Kidney (tissue), 14 donors: ENCODE results near the gene AUTS2. TPM values are rescaled to one million over a fixed set of nuclear protein-coding genes. Genes with fewer than 3 reads are reported as not detected.

Source experiments
- DNase-seq, 5 donors: peaks; one replicate each; pipeline ENCODE4 v3.0.0-alpha.2; 2013 to 2020
- FAIRE-seq: peaks from 2 replicates; lab custom pipeline; 2012; peaks lifted over from hg19 to GRCh38; lab: Jason Lieb, UNC
- H3K27ac ChIP-seq, 2 donors: one replicate each; pipeline ENCODE4 v1.7.0; 2013; ENCODE audit warnings: low read depth in 2 of 2, low read length in 2 of 2, inconsistent platforms in 1 of 2
- H3K27me3 ChIP-seq: one replicate; pipeline ENCODE4 v1.7.1; 2013; ENCODE audit warnings: low read length, inconsistent platforms; ENCODE audit not compliant: control insufficient read depth, insufficient read depth
- H3K36me3 ChIP-seq, 3 donors: one replicate each; pipeline versions ENCODE4 v1.7.0 to v1.7.1; 2013; ENCODE audit warnings: low read length in 3 of 3, control low read depth in 1 of 3, inconsistent platforms in 1 of 3; ENCODE audit not compliant: insufficient read depth in 3 of 3, control insufficient read depth in 2 of 3
- H3K4me1 ChIP-seq, 3 donors: one replicate each; pipeline versions ENCODE4 v1.7.0 to v1.7.1; 2013; ENCODE audit warnings: low read length in 3 of 3, inconsistent platforms in 1 of 3, low read depth in 1 of 3; ENCODE audit not compliant: control insufficient read depth in 2 of 3, insufficient read depth in 2 of 3
- H3K4me3 ChIP-seq, 3 donors: one replicate each; pipeline versions ENCODE4 v1.7.0 to v1.8.1; 2013; ENCODE audit warnings: low read length in 3 of 3, control low read depth in 1 of 3, inconsistent platforms in 1 of 3
- H3K9ac ChIP-seq, 3 donors: one replicate each; pipeline versions ENCODE4 v1.7.0 to v1.7.1; 2013; ENCODE audit warnings: low read length in 3 of 3, control low read depth in 1 of 3, inconsistent platforms in 1 of 3
- H3K9me3 ChIP-seq, 3 donors: one replicate each; pipeline versions ENCODE4 v1.7.0 to v1.7.1; 2013; ENCODE audit warnings: low read length in 3 of 3, control low read depth in 1 of 3, inconsistent platforms in 1 of 3; ENCODE audit not compliant: control insufficient read depth in 2 of 3, insufficient read depth in 1 of 3
- intact Hi-C: fragments of 100-400 bp; cut with DNase I; formaldehyde crosslinking; loops from one replicate; pipeline ENCODE4 v1.11.1; 2022
- polyA plus RNA-seq: library from polyadenylated mRNA; stranded (reverse); fragments of 350-450 nt; fragmentation: Illumina TruSeq; extraction: RNeasy Lipid Tissue Mini Kit (QIAGEN cat#74804); gene quantifications from one replicate; pipeline ENCODE4 v1.2.3, GENCODE V29; 2014; ENCODE audit warnings: low read depth, low replicate concordance; ENCODE audit not compliant: insufficient read depth
- total RNA-seq: library from RNA; stranded (reverse); fragmentation: NEBNext Ultra II Directional; extraction: Animal tissue kit (Norgen Biotek cat#: 25700); gene quantifications from one replicate; pipeline ENCODE4 v1.2.1, GENCODE V29; 2021
- TF ChIP-seq, protein P1 (sequence below): IDR thresholded peaks from 3 replicates; pipeline ENCODE4 v1.5.1; 2012; ENCODE audit warnings: mild to moderate bottlenecking, moderate library complexity, borderline replicate concordance; ENCODE audit not compliant: insufficient read depth; ENCODE audit errors: extremely low read depth
- donor health status: control.
- donor health status: control.
- donor health status: control.
- donor health status: control.
- donor health status: control.
- donor health status: DM: yes; HTN: yes; CAD: no.
- donor health status: Normal renal cell carcinoma (clear cell type).

AUTS2 gene
- total and polyA plus RNA-seq, 2 donors from 2014 or later = 5.2 to 33.8 TPM

DNA sequence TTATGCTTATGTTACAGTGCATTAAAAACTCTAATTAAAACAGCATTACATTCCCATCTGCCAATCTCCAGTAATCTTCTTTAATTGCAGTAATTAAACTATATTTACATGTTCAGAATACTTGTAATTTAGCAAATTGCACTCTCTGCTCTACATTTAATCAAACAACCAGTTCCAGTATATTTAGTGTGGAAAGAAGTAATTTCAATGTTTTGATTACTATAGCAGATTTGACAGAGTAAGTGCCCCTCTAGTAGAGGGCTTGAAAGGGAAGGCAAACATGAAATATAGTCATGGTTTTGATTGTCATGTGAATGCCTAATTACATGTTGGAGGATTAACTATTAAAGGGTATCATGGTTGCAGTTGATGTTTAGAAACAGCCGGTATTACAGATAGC lies 739.7 kb downstream of the AUTS2 start:
- DNase-seq (no peak), FAIRE-seq (no peak)
- no peaks in the 10 kb centered on the region for H3K9me3 ChIP-seq
- H3K27me3 ChIP-seq = no peaks in the 10 kb centered on the region
- no peak overlapping the region for H3K27ac ChIP-seq
- H3K36me3 ChIP-seq = no peaks in the 10 kb centered on the region
- intact Hi-C loops = no loop called here
- H3K9ac ChIP-seq = no peak overlapping the region
- TF ChIP-seq, protein P1, sequence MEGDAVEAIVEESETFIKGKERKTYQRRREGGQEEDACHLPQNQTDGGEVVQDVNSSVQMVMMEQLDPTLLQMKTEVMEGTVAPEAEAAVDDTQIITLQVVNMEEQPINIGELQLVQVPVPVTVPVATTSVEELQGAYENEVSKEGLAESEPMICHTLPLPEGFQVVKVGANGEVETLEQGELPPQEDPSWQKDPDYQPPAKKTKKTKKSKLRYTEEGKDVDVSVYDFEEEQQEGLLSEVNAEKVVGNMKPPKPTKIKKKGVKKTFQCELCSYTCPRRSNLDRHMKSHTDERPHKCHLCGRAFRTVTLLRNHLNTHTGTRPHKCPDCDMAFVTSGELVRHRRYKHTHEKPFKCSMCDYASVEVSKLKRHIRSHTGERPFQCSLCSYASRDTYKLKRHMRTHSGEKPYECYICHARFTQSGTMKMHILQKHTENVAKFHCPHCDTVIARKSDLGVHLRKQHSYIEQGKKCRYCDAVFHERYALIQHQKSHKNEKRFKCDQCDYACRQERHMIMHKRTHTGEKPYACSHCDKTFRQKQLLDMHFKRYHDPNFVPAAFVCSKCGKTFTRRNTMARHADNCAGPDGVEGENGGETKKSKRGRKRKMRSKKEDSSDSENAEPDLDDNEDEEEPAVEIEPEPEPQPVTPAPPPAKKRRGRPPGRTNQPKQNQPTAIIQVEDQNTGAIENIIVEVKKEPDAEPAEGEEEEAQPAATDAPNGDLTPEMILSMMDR = no peak
- H3K4me3 ChIP-seq = no peak overlapping the region
- H3K4me1 ChIP-seq = no peaks in the 10 kb centered on the region

DNA sequence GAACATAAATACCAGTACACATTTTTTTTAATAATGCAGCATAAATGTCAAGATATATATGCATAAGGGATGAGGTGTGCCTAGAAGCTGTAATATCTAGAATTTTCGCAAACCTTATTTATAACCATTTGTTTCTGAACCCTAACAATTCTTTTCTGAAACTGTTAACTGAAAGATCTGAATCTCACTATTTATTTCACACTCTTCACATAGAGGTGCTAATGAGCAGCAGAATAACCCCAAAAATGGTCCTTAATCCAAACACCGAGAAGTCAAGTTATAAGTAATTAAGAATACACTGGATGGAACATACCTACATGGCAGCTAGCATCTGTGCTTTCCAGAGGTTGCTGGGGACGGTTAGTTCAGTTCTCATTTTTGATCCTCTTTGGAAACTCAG lies 742.0 kb downstream of the AUTS2 start:
- H3K36me3 ChIP-seq = no peaks in the 10 kb centered on the region
- FAIRE-seq (no peak), DNase-seq (no peak)
- H3K9me3 ChIP-seq = no peaks in the 10 kb centered on the region
- no peaks in the 10 kb centered on the region for H3K27me3 ChIP-seq
- intact Hi-C loops = no loop called here
- H3K4me1 ChIP-seq = no peaks in the 10 kb centered on the region
- no peak overlapping the region for H3K9ac ChIP-seq
- no peak overlapping the region for H3K4me3 ChIP-seq
- TF ChIP-seq, protein P1 = no peak
- H3K27ac ChIP-seq = no peak overlapping the region

DNA sequence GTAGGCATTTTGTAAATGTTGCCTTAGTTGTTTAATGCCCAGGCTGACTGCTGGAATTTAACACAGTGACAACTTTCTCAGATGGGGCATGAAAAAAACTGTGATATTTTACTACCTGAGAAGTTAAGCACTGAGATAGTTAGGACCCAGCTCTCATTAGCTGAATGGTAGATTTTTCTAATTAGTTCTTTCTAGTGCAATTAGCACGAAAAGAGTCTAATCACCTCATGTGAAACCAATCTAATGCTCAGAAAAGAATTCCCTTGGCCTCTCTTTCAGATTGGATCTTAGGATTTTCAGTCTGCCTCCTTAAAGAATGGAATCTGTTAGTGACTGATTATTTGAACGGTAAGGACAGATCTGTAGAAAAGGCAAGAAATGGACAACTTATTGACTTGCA lies 743.2 kb downstream of the AUTS2 start:
- no peaks in the 10 kb centered on the region for H3K4me1 ChIP-seq
- FAIRE-seq = no peak
- DNase-seq = no peak
- TF ChIP-seq, protein P1 = no peak
- H3K4me3 ChIP-seq = no peak overlapping the region
- H3K9me3 ChIP-seq = no peaks in the 10 kb centered on the region
- no peak overlapping the region for H3K9ac ChIP-seq
- H3K27me3 ChIP-seq = no peaks in the 10 kb centered on the region
- intact Hi-C loops = no loop called here
- no peaks in the 10 kb centered on the region for H3K36me3 ChIP-seq
- no peak overlapping the region for H3K27ac ChIP-seq

DNA sequence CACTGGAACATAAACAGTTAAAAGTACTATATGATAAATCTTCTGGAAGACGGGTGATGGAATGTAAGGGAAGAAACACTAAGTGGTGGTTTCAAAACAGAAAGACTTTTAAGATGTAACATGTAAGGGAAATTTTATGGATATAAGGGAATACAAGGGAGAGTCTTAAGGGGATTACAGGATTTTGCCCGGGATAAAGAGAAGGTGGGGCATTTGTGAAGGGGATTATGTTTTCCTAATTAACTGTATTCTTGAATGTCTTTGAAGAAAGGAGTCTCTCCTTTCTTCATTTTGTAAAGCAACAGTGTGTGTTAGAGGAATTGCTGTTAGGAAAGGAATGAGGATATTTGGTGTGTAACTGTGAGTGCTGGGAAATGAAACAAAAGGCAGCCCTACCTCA lies 745.2 kb downstream of the AUTS2 start:
- Histone ChIP-seq H3K27me3 (no peaks in the 10 kb centered on the region), H3K4me1 (no peaks in the 10 kb centered on the region), H3K9me3 (no peaks in the 10 kb centered on the region), H3K9ac (no peak overlapping the region), H3K27ac (no peak overlapping the region), H3K36me3 (no peaks in the 10 kb centered on the region), H3K4me3 (no peak overlapping the region)
- FAIRE-seq (no peak), DNase-seq (no peak)
- intact Hi-C loops = no loop called here
- TF ChIP-seq, protein P1 = no peak
